ENCODE data around the gene PLK1. TPM values are rescaled to one million over a fixed set of nuclear protein-coding genes. Genes with fewer than 3 reads are reported as not detected.

Gene PLK1
- total and polyA plus RNA-seq, 2 of the 13 experiments (the other 11 are each of a cell fraction or from before 2014, with no cell fraction given) = 71.5 to 76.3 TPM

GRCh38 chr16:23704772-23705516, 26.3 kb downstream of the PLK1 start (continued):
- no peak for TF ChIP-seq KLF13 (CRISPR knock-in tag; IDR thresholded peaks at IDR 0.05)
- TF ChIP-seq ZNF564 (CRISPR knock-in tag; IDR thresholded peaks at IDR 0.05) = no peak
- no peak for TF ChIP-seq NFRKB (IDR thresholded peaks at IDR 0.05)
- no peak for TF ChIP-seq MAFG (CRISPR knock-in tag; IDR thresholded peaks at IDR 0.05)
- no peak for TF ChIP-seq NKX3-1 (CRISPR knock-in tag; IDR thresholded peaks at IDR 0.05)
- TF ChIP-seq ZNF34 (CRISPR knock-in tag; IDR thresholded peaks at IDR 0.05; ENCODE audit: borderline replicate concordance) = peak; percentile 58; the same call in 1 of the 2 replicates
- no peak for TF ChIP-seq JUND (CRISPR knock-in tag; IDR thresholded peaks at IDR 0.05)
- TF ChIP-seq, protein P1, sequence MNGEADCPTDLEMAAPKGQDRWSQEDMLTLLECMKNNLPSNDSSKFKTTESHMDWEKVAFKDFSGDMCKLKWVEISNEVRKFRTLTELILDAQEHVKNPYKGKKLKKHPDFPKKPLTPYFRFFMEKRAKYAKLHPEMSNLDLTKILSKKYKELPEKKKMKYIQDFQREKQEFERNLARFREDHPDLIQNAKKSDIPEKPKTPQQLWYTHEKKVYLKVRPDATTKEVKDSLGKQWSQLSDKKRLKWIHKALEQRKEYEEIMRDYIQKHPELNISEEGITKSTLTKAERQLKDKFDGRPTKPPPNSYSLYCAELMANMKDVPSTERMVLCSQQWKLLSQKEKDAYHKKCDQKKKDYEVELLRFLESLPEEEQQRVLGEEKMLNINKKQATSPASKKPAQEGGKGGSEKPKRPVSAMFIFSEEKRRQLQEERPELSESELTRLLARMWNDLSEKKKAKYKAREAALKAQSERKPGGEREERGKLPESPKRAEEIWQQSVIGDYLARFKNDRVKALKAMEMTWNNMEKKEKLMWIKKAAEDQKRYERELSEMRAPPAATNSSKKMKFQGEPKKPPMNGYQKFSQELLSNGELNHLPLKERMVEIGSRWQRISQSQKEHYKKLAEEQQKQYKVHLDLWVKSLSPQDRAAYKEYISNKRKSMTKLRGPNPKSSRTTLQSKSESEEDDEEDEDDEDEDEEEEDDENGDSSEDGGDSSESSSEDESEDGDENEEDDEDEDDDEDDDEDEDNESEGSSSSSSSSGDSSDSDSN (CRISPR knock-in tag; IDR thresholded peaks at IDR 0.05) = peak; percentile 48
- no peak for TF ChIP-seq ZNF790 (CRISPR knock-in tag; IDR thresholded peaks at IDR 0.05; ENCODE audit: borderline replicate concordance)
- no peak for TF ChIP-seq SOX6 (IDR thresholded peaks at IDR 0.05)
- TF ChIP-seq SOX6 (CRISPR knock-in tag; IDR thresholded peaks at IDR 0.05) = peak; percentile 59
- no peak for TF ChIP-seq ATM (IDR thresholded peaks at IDR 0.05; ENCODE audit: borderline replicate concordance)
- no peak for TF ChIP-seq ZNF432 (CRISPR knock-in tag; IDR thresholded peaks at IDR 0.05; ENCODE audit: borderline replicate concordance)
- TF ChIP-seq PRPF4 (IDR thresholded peaks at IDR 0.05; ENCODE audit: low read depth, low read length, poor library complexity, severe bottlenecking) = no peak
- TF ChIP-seq YEATS4 (CRISPR knock-in tag; IDR thresholded peaks at IDR 0.05; ENCODE audit: borderline replicate concordance) = no peak
- no peak for TF ChIP-seq ZNF574 (CRISPR knock-in tag; IDR thresholded peaks at IDR 0.05)
- TF ChIP-seq ZNF24 (IDR thresholded peaks at IDR 0.05) = no peak
- TF ChIP-seq PPARG (CRISPR knock-in tag; conservative IDR thresholded peaks at IDR 0.05) = peak; percentile 64
- TF ChIP-seq SUZ12 (IDR thresholded peaks at IDR 0.05; ENCODE audit: low read depth, low read length) = no peak
- no peak; the same call in 1 of the 2 replicates for TF ChIP-seq ZHX1 (CRISPR knock-in tag; IDR thresholded peaks at IDR 0.05; ENCODE audit: low read depth)

Measured in HepG2 (cell line).